ENCODE data around the gene PACS1.
"Not testable (repeated sequence)": the region's sequence is repeated elsewhere in the genome, so short reads cannot be mapped to it uniquely, and the experiment has no call there.

PACS1 gene

GRCh38 chr11:66106786-66107599 lies 36.9 kb downstream of the PACS1 start:
- no peak for DNase-seq (ENCODE audit: extremely low read depth, low read depth)
- TF ChIP-seq CTCF (IDR thresholded peaks at IDR 0.05; ENCODE audit: low read depth, low read length): no peak

- no peak for TF ChIP-seq CTCF (IDR thresholded peaks at IDR 0.05; ENCODE audit: low read depth, low read length)
- DNase-seq (ENCODE audit: extremely low read depth, low read depth): no peak
Measured at GRCh38 chr11:66107600-66108510, 37.8 kb downstream of the PACS1 start.

- no peak for DNase-seq (ENCODE audit: extremely low read depth, low read depth)
Measured at GRCh38 chr11:66109294-66109693, 39.2 kb downstream of the PACS1 start.

GRCh38 chr11:66111158-66111557 lies 41.1 kb downstream of the PACS1 start:
- no peak for TF ChIP-seq CTCF (IDR thresholded peaks at IDR 0.05; ENCODE audit: low read depth, low read length)
- no peak for DNase-seq (ENCODE audit: extremely low read depth, low read depth)

More at GRCh38 chr11:66109294-66109693, 39.2 kb downstream of the PACS1 start:
- TF ChIP-seq CTCF (IDR thresholded peaks at IDR 0.05; ENCODE audit: low read depth, low read length): no peak

GRCh38 chr11:66112041-66112491 lies 42.0 kb downstream of the PACS1 start:
- no peak for DNase-seq (ENCODE audit: extremely low read depth, low read depth)
- TF ChIP-seq CTCF (IDR thresholded peaks at IDR 0.05; ENCODE audit: low read depth, low read length): no peak

GRCh38 chr11:66112601-66113499 lies 42.8 kb downstream of the PACS1 start:
- no peak for TF ChIP-seq CTCF (IDR thresholded peaks at IDR 0.05; ENCODE audit: low read depth, low read length)
- DNase-seq (ENCODE audit: extremely low read depth, low read depth): no peak

GRCh38 chr11:66114957-66115356 lies 44.9 kb downstream of the PACS1 start:
- not testable (repeated sequence) for DNase-seq (ENCODE audit: extremely low read depth, low read depth)
